Neural progenitor cell (in vitro differentiated cells): ENCODE data around the gene UBE2S. TPM values are rescaled to one million over a fixed set of nuclear protein-coding genes. Genes with fewer than 3 reads are reported as not detected.
A peak's percentile ranks its signal among the peaks of the same experiment; 100 is the strongest.

Source experiments
- DNase-seq: peaks from one replicate; pipeline ENCODE4 v3.0.0-alpha.2; 2016; ENCODE audit warnings: low spot score
- H2AFZ ChIP-seq: fragments of 200-600 bp; sonication (generic); replicated peaks from 2 replicates; pipeline ENCODE4 v1.6.1; 2016; ENCODE audit warnings: antibody characterized with exemption
- H3F3A ChIP-seq: fragments of 200-600 bp; sonication (generic); 2 replicates; pipeline ENCODE4 v1.6.1; 2016; ENCODE audit warnings: antibody characterized with exemption, low read depth
- H3K27ac ChIP-seq: fragments of 200-600 bp; sonication (generic); 2 replicates; pipeline ENCODE4 v1.5.1; 2016; ENCODE audit warnings: mild to moderate bottlenecking
- H3K27me3 ChIP-seq: fragments of 200-600 bp; sonication (generic); 2 replicates; pipeline ENCODE4 v1.6.1; 2016; ENCODE audit warnings: mild to moderate bottlenecking, moderate library complexity
- H3K36me3 ChIP-seq: fragments of 200-600 bp; sonication (generic); 2 replicates; pipeline ENCODE4 v1.5.1; 2016
- H3K4me1 ChIP-seq: fragments of 200-600 bp; sonication (generic); 2 replicates; pipeline ENCODE4 v1.6.1; 2016; ENCODE audit warnings: mixed run types
- H3K4me2 ChIP-seq: fragments of 200-600 bp; sonication (generic); 2 replicates; pipeline ENCODE4 v1.6.1; 2016
- H3K4me3 ChIP-seq: fragments of 200-600 bp; sonication (generic); 2 replicates; pipeline ENCODE4 v1.5.1; 2016
- H3K79me2 ChIP-seq: fragments of 200-600 bp; sonication (generic); 2 replicates; pipeline ENCODE4 v1.6.1; 2016; ENCODE audit warnings: low read depth
- H3K9ac ChIP-seq: fragments of 200-600 bp; sonication (generic); 2 replicates; pipeline ENCODE4 v1.6.1; 2016
- H3K9me3 ChIP-seq: fragments of 200-600 bp; sonication (generic); 2 replicates; pipeline ENCODE4 v1.5.1; 2016; ENCODE audit warnings: low read depth
- H4K20me1 ChIP-seq: fragments of 200-600 bp; sonication (generic); 2 replicates; pipeline ENCODE4 v1.6.1; 2016; ENCODE audit warnings: low read depth
- H3K27ac Mint-ChIP-seq: 3 replicates; pipeline ENCODE4 v1.8.0; 2021; ENCODE audit warnings: mixed read lengths
- H3K27me3 Mint-ChIP-seq: 2 replicates; pipeline ENCODE4 v1.8.0; 2022; ENCODE audit warnings: low read depth, mild to moderate bottlenecking, inconsistent platforms, moderate library complexity, mixed read lengths; ENCODE audit not compliant: insufficient read depth
- H3K36me3 Mint-ChIP-seq: 3 replicates; pipeline ENCODE4 v1.8.0; 2021; ENCODE audit warnings: mixed read lengths
- H3K4me1 Mint-ChIP-seq: 3 replicates; pipeline ENCODE4 v1.8.0; 2021; ENCODE audit warnings: mixed read lengths
- H3K4me3 Mint-ChIP-seq: 3 replicates; pipeline ENCODE4 v1.8.0; 2021; ENCODE audit warnings: mild to moderate bottlenecking, moderate library complexity, mixed read lengths
- H3K9me3 Mint-ChIP-seq: 3 replicates; pipeline ENCODE4 v1.8.0; 2020; ENCODE audit warnings: mixed read lengths
- EZH2 ChIP-seq: fragments of 200-600 bp; sonication (generic); IDR thresholded peaks from 2 replicates; pipeline ENCODE4 v1.6.1; 2017; ENCODE audit warnings: antibody characterized with exemption, mild to moderate bottlenecking, moderate library complexity
- EZH2phosphoT487 ChIP-seq: fragments of 200-600 bp; sonication (generic); IDR thresholded peaks from 2 replicates; pipeline ENCODE4 v1.6.1; 2017; ENCODE audit warnings: antibody characterized with exemption
- total RNA-seq: library from RNA; depleted of rRNA; stranded (reverse); fragments of >200 nt; gene quantifications from 2 replicates; pipeline ENCODE4 v1.2.3, GENCODE V29; 2015; ENCODE audit warnings: low replicate concordance
- TF ChIP-seq, protein P1 (sequence below): fragments of 200-600 bp; sonication (generic); IDR thresholded peaks from 2 replicates; pipeline ENCODE4 v1.5.1; 2017; ENCODE audit warnings: antibody characterized with exemption, mild to moderate bottlenecking

The UBE2S gene
- total RNA-seq, 1 donor from 2014 or later, result 118 TPM

GRCh38 chr19:55389386-55390317, 17.9 kb downstream of the UBE2S start:
- H3K4me1 ChIP-seq, result peaks cover 33% of the 10 kb centered on the region
- Mint-ChIP-seq H3K4me3 (peak overlapping the region; percentile 67), H3K27me3 (peaks cover 7% of the 10 kb centered on the region), H3K27ac (peak overlapping the region; percentile 88), H3K9me3 (no peaks in the 10 kb centered on the region), H3K36me3 (peaks cover 15% of the 10 kb centered on the region), H3K4me1 (peaks cover 52% of the 10 kb centered on the region)
- H3K79me2 ChIP-seq, result peaks cover 32% of the 10 kb centered on the region
- no peak overlapping the region for H3K4me3 ChIP-seq
- no peak overlapping the region for H2AFZ ChIP-seq
- no peak for DNase-seq
- no peaks in the 10 kb centered on the region for H3K27me3 ChIP-seq
- peaks cover 75% of the 10 kb centered on the region for H3F3A ChIP-seq
- peaks cover 75% of the 10 kb centered on the region for H4K20me1 ChIP-seq
- TF ChIP-seq EZH2phosphoT487, result no peak
- TF ChIP-seq, protein P1, sequence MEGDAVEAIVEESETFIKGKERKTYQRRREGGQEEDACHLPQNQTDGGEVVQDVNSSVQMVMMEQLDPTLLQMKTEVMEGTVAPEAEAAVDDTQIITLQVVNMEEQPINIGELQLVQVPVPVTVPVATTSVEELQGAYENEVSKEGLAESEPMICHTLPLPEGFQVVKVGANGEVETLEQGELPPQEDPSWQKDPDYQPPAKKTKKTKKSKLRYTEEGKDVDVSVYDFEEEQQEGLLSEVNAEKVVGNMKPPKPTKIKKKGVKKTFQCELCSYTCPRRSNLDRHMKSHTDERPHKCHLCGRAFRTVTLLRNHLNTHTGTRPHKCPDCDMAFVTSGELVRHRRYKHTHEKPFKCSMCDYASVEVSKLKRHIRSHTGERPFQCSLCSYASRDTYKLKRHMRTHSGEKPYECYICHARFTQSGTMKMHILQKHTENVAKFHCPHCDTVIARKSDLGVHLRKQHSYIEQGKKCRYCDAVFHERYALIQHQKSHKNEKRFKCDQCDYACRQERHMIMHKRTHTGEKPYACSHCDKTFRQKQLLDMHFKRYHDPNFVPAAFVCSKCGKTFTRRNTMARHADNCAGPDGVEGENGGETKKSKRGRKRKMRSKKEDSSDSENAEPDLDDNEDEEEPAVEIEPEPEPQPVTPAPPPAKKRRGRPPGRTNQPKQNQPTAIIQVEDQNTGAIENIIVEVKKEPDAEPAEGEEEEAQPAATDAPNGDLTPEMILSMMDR, result no peak
- no peak overlapping the region for H3K4me2 ChIP-seq
- H3K9ac ChIP-seq, result no peak overlapping the region
- H3K27ac ChIP-seq, result no peak overlapping the region
- no peaks in the 10 kb centered on the region for H3K9me3 ChIP-seq
- H3K36me3 ChIP-seq, result no peaks in the 10 kb centered on the region

DNA sequence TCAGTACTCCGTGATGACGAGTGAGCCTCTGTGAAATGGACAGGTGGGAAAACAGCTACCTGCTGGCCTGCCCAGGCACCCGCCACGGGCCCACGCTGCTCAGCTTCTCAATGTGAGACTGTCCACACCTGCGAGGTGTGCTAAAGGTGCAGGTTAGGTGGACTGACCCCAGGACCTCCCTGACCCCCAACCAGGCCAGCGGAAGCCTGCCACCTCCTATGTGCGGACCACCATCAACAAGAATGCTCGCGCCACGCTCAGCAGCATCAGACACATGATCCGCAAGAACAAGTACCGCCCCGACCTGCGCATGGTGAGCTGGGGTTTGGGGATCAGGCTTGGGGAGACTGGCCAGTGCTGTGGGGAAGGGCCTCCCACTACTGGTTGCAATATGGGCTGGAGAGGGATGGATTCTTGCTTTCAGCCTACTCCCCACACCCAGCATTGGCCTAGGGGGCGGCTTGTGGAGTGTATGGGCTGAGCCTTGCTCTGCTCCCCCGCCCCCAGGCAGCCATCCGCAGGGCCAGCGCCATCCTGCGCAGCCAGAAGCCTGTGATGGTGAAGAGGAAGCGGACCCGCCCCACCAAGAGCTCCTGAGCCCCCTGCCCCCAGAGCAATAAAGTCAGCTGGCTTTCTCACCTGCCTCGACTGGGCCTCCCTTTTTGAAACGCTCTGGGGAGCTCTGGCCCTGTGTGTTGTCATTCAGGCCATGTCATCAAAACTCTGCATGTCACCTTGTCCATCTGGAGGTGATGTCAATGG, 19.7 kb downstream of the UBE2S start:
- Histone ChIP-seq H3K36me3 (no peaks in the 10 kb centered on the region), H2AFZ (no peak overlapping the region), H3F3A (peaks cover 75% of the 10 kb centered on the region), H3K27me3 (peaks cover 5% of the 10 kb centered on the region), H3K4me3 (no peak overlapping the region), H3K4me1 (peaks cover 43% of the 10 kb centered on the region), H3K9ac (no peak overlapping the region), H3K27ac (no peak overlapping the region), H3K79me2 (peaks cover 32% of the 10 kb centered on the region), H3K4me2 (peak overlapping the region; percentile 100), H3K9me3 (no peaks in the 10 kb centered on the region), H4K20me1 (peaks cover 71% of the 10 kb centered on the region)
- peaks cover 56% of the 10 kb centered on the region for H3K4me1 Mint-ChIP-seq
- H3K27me3 Mint-ChIP-seq, result peaks cover 13% of the 10 kb centered on the region
- H3K9me3 Mint-ChIP-seq, result no peaks in the 10 kb centered on the region
- peaks cover 15% of the 10 kb centered on the region for H3K36me3 Mint-ChIP-seq
- TF ChIP-seq, protein P1, result no peak
- TF ChIP-seq EZH2phosphoT487 (no peak), EZH2 (no peak)
- H3K4me3 Mint-ChIP-seq, result peak overlapping the region; percentile 100
- no peak overlapping the region for H3K27ac Mint-ChIP-seq
- no peak for DNase-seq

DNA sequence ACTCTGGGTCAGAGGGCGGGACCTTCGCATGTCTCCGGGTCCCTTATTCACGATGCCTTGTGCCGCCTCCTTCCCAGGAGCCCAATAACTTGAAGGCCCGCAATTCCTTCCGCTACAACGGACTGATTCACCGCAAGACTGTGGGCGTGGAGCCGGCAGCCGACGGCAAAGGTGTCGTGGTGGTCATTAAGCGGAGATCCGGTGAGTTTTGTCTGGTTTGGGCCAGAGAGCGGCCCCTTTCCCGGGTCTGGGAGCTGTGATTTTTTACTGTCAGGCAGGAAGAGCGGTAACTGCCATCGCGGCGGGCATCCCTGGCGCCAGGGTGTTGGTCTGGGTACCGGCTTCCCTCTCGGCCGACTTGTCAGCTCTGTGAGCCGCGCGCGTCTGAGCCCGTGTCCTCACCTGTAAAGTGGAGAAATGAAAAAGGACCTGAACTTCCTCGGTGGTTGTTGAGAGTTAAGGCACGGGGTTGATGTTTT, 21.1 kb downstream of the UBE2S start:
- Histone ChIP-seq H3K36me3 (no peaks in the 10 kb centered on the region), H3K4me1 (peaks cover 35% of the 10 kb centered on the region), H4K20me1 (peaks cover 57% of the 10 kb centered on the region), H3K79me2 (peaks cover 32% of the 10 kb centered on the region), H3F3A (peaks cover 63% of the 10 kb centered on the region), H3K9me3 (no peaks in the 10 kb centered on the region), H2AFZ (no peak overlapping the region), H3K27me3 (peaks cover 17% of the 10 kb centered on the region), H3K4me3 (peak overlapping the region; percentile 90), H3K9ac (peak overlapping the region; percentile 88), H3K4me2 (peak overlapping the region; percentile 100), H3K27ac (no peak overlapping the region)
- Mint-ChIP-seq H3K4me3 (peak overlapping the region; percentile 100), H3K27me3 (peaks cover 18% of the 10 kb centered on the region), H3K27ac (no peak overlapping the region), H3K9me3 (peaks cover 4% of the 10 kb centered on the region), H3K36me3 (peaks cover 11% of the 10 kb centered on the region), H3K4me1 (peaks cover 47% of the 10 kb centered on the region)
- DNase-seq, result no peak
- TF ChIP-seq EZH2phosphoT487 (no peak), EZH2 (no peak)
- TF ChIP-seq, protein P1, result no peak
